CD14-positive monocyte (primary cell): ENCODE results near the gene CACTIN. TPM values are rescaled to one million over a fixed set of nuclear protein-coding genes. Genes with fewer than 3 reads are reported as not detected.

Experiments
- DNase-seq, 3 donors: peaks; one replicate each; pipeline ENCODE4 v3.0.0-alpha.2; 2011 to 2022
- H2AFZ ChIP-seq: 2 replicates; pipeline ENCODE4 v1.6.0; 2012; ENCODE audit warnings: mild to moderate bottlenecking, low read depth, low read length, inconsistent platforms; ENCODE audit not compliant: insufficient read depth, poor library complexity, severe bottlenecking
- H3K27ac ChIP-seq, 2 donors: 1 replicate in 1 of 2; 2 replicates in 1 of 2; pipeline ENCODE4 v1.5.1; 2012 to 2013; ENCODE audit warnings: low read length in 2 of 2, control low read depth in 1 of 2, inconsistent platforms in 1 of 2, low read depth in 1 of 2, mild to moderate bottlenecking in 1 of 2
- H3K27me3 ChIP-seq, 2 donors: one replicate each; pipeline versions ENCODE4 v1.6.0 to v1.6.1; 2011 to 2013; ENCODE audit warnings: low read length in 2 of 2; ENCODE audit not compliant: control insufficient read depth in 2 of 2, insufficient read depth in 2 of 2
- H3K36me3 ChIP-seq, 2 donors: replicated peaks in 1 of 2; 1 replicate in 1 of 2; 2 replicates in 1 of 2; pipeline versions ENCODE4 v1.5.1 to v1.6.1; 2012 to 2013; ENCODE audit warnings: low read length in 2 of 2, control low read depth in 1 of 2, inconsistent platforms in 1 of 2, mild to moderate bottlenecking in 1 of 2; ENCODE audit not compliant: insufficient read depth in 2 of 2, control insufficient read depth in 1 of 2
- H3K4me1 ChIP-seq, 2 donors: 1 replicate in 1 of 2; 2 replicates in 1 of 2; pipeline versions ENCODE4 v1.5.1 to v1.6.1; 2012 to 2013; ENCODE audit warnings: low read length in 2 of 2, control low read depth in 1 of 2, inconsistent platforms in 1 of 2, mild to moderate bottlenecking in 1 of 2, moderate library complexity in 1 of 2; ENCODE audit not compliant: insufficient read depth in 2 of 2, control insufficient read depth in 1 of 2
- H3K4me2 ChIP-seq: replicated peaks from 2 replicates; pipeline ENCODE3; 2012; ENCODE audit warnings: low read length, moderate library complexity, mild to moderate bottlenecking; ENCODE audit not compliant: poor library complexity, severe bottlenecking; ENCODE audit errors: extremely low read depth
- H3K4me3 ChIP-seq, 3 experiments: fragments of 200-600 bp in 1 of 3; sonication (generic) in 1 of 3; replicated peaks in 1 of 3; 1 replicate in 2 of 3; 2 replicates in 1 of 3; pipeline ENCODE4 v1.5.1; 2011 to 2013; ENCODE audit warnings: low read length in 3 of 3, mild to moderate bottlenecking in 3 of 3, control low read depth in 2 of 3, low read depth in 2 of 3, inconsistent platforms in 1 of 3, moderate library complexity in 1 of 3
- H3K79me2 ChIP-seq: 2 replicates; pipeline ENCODE4 v1.6.0; 2012; ENCODE audit warnings: mild to moderate bottlenecking, control low read depth, inconsistent platforms, low read length, moderate library complexity; ENCODE audit not compliant: insufficient read depth
- H3K9ac ChIP-seq: 2 replicates; pipeline ENCODE4 v1.6.0; 2017; ENCODE audit warnings: low read length, mild to moderate bottlenecking; ENCODE audit not compliant: insufficient read depth, poor library complexity, severe bottlenecking
- H3K9me3 ChIP-seq, 2 donors: replicated peaks in 1 of 2; 1 replicate in 1 of 2; 2 replicates in 1 of 2; pipeline versions ENCODE4 v1.5.1 to v1.6.1; 2012 to 2013; ENCODE audit warnings: low read length in 2 of 2, control low read depth in 1 of 2; ENCODE audit not compliant: control insufficient read depth in 1 of 2, insufficient read depth in 1 of 2
- H4K20me1 ChIP-seq: 2 replicates; pipeline ENCODE4 v1.6.0; 2012; ENCODE audit warnings: mild to moderate bottlenecking, low read length, control low read depth, moderate library complexity; ENCODE audit not compliant: insufficient read depth
- H3K27ac Mint-ChIP-seq, 7 donors: one replicate each; pipeline ENCODE4 v1.8.0; 2020; ENCODE audit warnings: mild to moderate bottlenecking in 7 of 7, mixed read lengths in 7 of 7, moderate library complexity in 6 of 7, inconsistent platforms in 2 of 7
- H3K27me3 Mint-ChIP-seq, 3 donors: one replicate each; pipeline ENCODE4 v1.8.0; 2021 to 2022; ENCODE audit warnings: low read depth in 3 of 3, mild to moderate bottlenecking in 3 of 3, mixed read lengths in 3 of 3, moderate library complexity in 3 of 3, inconsistent platforms in 1 of 3
- H3K36me3 Mint-ChIP-seq, 2 donors: one replicate each; pipeline ENCODE4 v1.8.0; 2020; ENCODE audit warnings: mixed read lengths in 2 of 2, inconsistent platforms in 1 of 2, mild to moderate bottlenecking in 1 of 2
- H3K4me1 Mint-ChIP-seq: one replicate; pipeline ENCODE4 v1.8.0; 2020; ENCODE audit warnings: mild to moderate bottlenecking, mixed read lengths
- H3K4me3 Mint-ChIP-seq, 2 donors: one replicate each; pipeline ENCODE4 v1.8.0; 2020; ENCODE audit warnings: mild to moderate bottlenecking in 2 of 2, mixed read lengths in 2 of 2, moderate library complexity in 1 of 2
- H3K9me3 Mint-ChIP-seq, 7 donors: one replicate each; pipeline ENCODE4 v1.8.0; 2020 to 2022; ENCODE audit warnings: mixed read lengths in 7 of 7, mild to moderate bottlenecking in 6 of 7, moderate library complexity in 6 of 7, inconsistent platforms in 2 of 7
- CTCF ChIP-seq: fragments of 200-600 bp; IDR thresholded peaks from one replicate; pipeline ENCODE4 v1.8.0; 2022; ENCODE audit warnings: antibody characterized with exemption, mild to moderate bottlenecking
- WGBS: methylation state at CpG from one replicate; pipeline ENCODE4 v1.1.5; 2013; ENCODE audit warnings: missing lambda C conversion rate; ENCODE audit not compliant: insufficient coverage; 5-methylcytosine and 5-hydroxymethylcytosine counted together
- intact Hi-C, 2 donors: fragments of 100-400 bp; cut with micrococcal nuclease; formaldehyde crosslinking; loops; one replicate each; pipeline versions ENCODE4 v1.15.0 to v1.15.1; 2023
- polyA plus RNA-seq, 3 donors: library from polyadenylated mRNA; depleted of rRNA in 1 of 3; unstranded in 2 of 3; stranded (reverse) in 1 of 3; fragments of 300-500 nt in 2 of 3; fragments of >200 nt in 1 of 3; fragmentation: Illumina TruSeq in 2 of 3; gene quantifications; 1 replicate in 2 of 3; 2 replicates in 1 of 3; pipeline ENCODE4 v1.2.3, GENCODE V29; 2012 to 2021

The CACTIN gene
- polyA plus RNA-seq, 3 donors, result 2.5 to 19.4 (median 3.0) TPM

- Histone ChIP-seq H3K9ac (no peak overlapping the region), H3K4me3 (no peak overlapping the region), H3K36me3 (peaks cover 37 to 50% of the 10 kb centered on the region in 2 donors), H2AFZ (no peak overlapping the region), H4K20me1 (peaks cover 34% of the 10 kb centered on the region), H3K4me2 (no peak overlapping the region), H3K4me1 (peaks cover 17 to 25% of the 10 kb centered on the region in 2 donors), H3K27me3 (no peaks in the 10 kb centered on the region), H3K79me2 (peaks cover 27% of the 10 kb centered on the region), H3K27ac (no peak overlapping the region), H3K9me3 (no peaks in the 10 kb centered on the region)
- Mint-ChIP-seq H3K27ac (no peak overlapping the region), H3K36me3 (peaks cover 26 to 50% of the 10 kb centered on the region in 2 donors), H3K9me3 (no peaks in the 10 kb centered on the region), H3K27me3 (no peaks in the 10 kb centered on the region), H3K4me1 (peaks cover 21% of the 10 kb centered on the region), H3K4me3 (no peak overlapping the region)
- no peak for DNase-seq
- intact Hi-C loops, result no loop called here
- no peak for TF ChIP-seq CTCF
- 96% methylated on average over 34 of the region's 34 CpGs for WGBS
Measured at GRCh38 chr19:3623716-3624115, 2.9 kb downstream of the CACTIN start.

GRCh38 chr19:3622224-3622623 is 4.4 kb downstream of the CACTIN start:
- Mint-ChIP-seq H3K4me1 (peaks cover 30% of the 10 kb centered on the region), H3K27me3 (no peaks in the 10 kb centered on the region), H3K9me3 (no peaks in the 10 kb centered on the region), H3K4me3 (no peak overlapping the region), H3K36me3 (peaks cover 27 to 51% of the 10 kb centered on the region in 2 donors), H3K27ac (peak overlapping the region in 2 of 7 donors; percentile 13 to 50)
- H3K4me1 ChIP-seq, result peaks cover 14 to 28% of the 10 kb centered on the region in 2 donors
- H3K27me3 ChIP-seq, result no peaks in the 10 kb centered on the region
- peaks cover 34% of the 10 kb centered on the region for H4K20me1 ChIP-seq
- H3K9ac ChIP-seq, result no peak overlapping the region
- H3K27ac ChIP-seq, result no peak overlapping the region
- peaks cover 27% of the 10 kb centered on the region for H3K79me2 ChIP-seq
- no peak overlapping the region for H3K4me2 ChIP-seq
- DNase-seq, result no peak
- H2AFZ ChIP-seq, result no peak overlapping the region
- H3K9me3 ChIP-seq, result no peaks in the 10 kb centered on the region
- no peak for TF ChIP-seq CTCF
- 93% methylated on average over 3 of the region's 12 CpGs for WGBS
- peaks cover 37 to 52% of the 10 kb centered on the region in 2 donors for H3K36me3 ChIP-seq
- H3K4me3 ChIP-seq, result no peak overlapping the region
- intact Hi-C loops, result no loop called here
